ENCODE results near the gene RAD51D.
"Not testable (repeated sequence)": the region's sequence is repeated elsewhere in the genome, so short reads cannot be mapped to it uniquely, and the experiment has no call there.

Gene RAD51D

GRCh38 chr17:35073991-35074627 is 45.6 kb downstream of the RAD51D start:
- in situ Hi-C loops (cut with HindIII; ENCODE audit: low sequenced_read_pairs): no loop called here

GRCh38 chr17:35073183-35073790 is 46.4 kb downstream of the RAD51D start:
- in situ Hi-C loops (cut with HindIII; ENCODE audit: low sequenced_read_pairs): no loop called here

DNA sequence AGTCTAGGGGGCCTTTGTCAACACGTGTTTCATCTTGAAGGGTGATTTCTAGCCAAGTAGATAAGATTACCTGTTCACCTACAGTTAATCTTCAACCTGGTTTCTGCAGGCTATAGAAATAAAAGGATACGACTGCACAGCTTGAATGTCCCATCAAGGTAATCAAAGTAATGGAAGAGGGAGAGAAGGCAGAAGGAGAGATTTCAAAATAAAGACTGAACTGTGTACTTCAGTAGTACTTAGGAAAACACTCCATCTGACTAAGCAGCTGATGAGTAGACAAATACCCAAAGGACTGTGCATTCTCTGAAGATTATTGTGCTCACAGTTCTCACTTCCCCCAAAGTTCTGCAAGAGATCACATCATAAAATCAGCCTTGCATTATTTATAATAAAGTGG is 50.3 kb downstream of the RAD51D start:
- in situ Hi-C loops (cut with HindIII; ENCODE audit: low sequenced_read_pairs): no loop called here

DNA sequence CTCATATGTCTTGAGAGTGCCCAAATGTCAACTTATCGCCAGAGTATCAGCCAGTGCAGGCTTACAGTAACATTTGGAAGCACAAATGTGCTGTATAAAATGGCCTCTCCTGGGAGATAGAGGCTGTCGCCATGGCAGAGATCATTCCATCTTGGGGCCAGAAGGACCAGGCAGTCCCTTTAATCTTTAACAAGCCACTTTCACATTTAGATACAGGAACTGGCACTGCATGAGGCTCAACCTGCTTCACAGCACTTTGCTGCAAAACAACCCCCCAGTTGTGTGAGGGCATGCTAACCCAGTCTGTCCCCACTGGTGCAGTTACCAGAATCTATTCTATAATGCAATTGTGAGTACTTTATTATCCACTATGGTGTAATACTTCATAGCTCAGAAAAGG is 51.4 kb downstream of the RAD51D start:
- in situ Hi-C loops (cut with HindIII; ENCODE audit: low sequenced_read_pairs): no loop called here

DNA sequence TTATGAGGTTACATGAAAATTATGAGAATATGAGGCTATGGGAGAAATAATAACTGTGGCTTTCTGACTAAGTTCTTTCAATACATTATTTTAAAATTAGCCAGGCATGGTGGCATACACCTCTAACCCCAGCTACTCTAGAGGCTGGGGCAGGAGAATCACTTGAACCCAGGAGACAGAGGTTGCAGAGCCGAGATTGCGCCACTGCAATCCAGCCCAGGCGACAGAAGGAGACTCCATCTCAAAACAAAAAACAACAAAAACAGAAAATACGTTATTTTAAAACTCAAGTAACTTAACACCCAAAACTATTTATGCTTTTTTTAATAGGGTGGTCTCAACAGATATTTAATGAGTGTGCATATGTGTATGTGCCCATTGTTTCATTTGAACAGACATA is 53.8 kb downstream of the RAD51D start:
- in situ Hi-C loops (cut with HindIII; ENCODE audit: low sequenced_read_pairs): no loop called here

DNA sequence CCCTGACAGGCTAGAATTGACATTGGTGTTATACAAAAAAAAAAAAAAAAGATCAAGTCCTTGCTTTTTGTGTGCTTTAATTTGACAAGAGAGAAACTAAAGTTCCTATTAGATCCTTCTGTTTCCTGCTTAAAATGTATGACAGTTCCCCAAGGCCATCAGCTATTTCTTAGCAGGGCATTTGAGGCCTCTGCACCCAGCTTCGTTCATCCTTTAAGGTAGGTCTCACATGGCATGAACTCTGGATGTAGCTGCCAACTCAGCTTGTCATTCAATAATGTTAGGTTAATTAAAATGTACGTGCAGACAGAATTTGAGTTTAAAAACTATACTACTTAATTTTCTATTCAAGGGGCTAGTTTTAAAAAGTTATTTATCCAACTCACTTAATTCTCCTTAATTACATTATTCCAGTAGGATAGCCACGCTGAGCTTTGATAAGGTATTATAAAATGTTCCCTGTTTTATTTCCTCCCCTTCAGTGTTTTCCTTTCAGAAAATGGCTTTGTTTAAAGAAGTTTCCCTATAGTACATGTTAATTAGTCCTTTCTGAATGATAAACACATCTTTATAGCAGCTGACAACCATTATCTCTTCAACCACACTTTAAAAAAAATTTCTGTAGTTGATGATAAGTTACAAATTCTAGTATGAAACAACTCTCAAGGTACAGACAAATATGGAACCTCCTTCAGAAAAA is 55.0 kb downstream of the RAD51D start:
- in situ Hi-C loops (cut with HindIII; ENCODE audit: low sequenced_read_pairs): no loop called here

- in situ Hi-C loops (cut with HindIII; ENCODE audit: low sequenced_read_pairs): no loop called here
Measured at GRCh38 chr17:35063514-35064223, 56.0 kb downstream of the RAD51D start, which contains the start of gene RFFL. Gene RFFL, minus strand, starts transcription at chr17:35063707. Its CDS starts 37,154 bp downstream, at chr17:35026553.

- in situ Hi-C loops (cut with HindIII; ENCODE audit: low sequenced_read_pairs): no loop called here
Measured at GRCh38 chr17:35062308-35062707, 57.4 kb downstream of the RAD51D start.

GRCh38 chr17:35057332-35057915 is 62.2 kb downstream of the RAD51D start:
- in situ Hi-C loops (cut with HindIII; ENCODE audit: low sequenced_read_pairs): no loop called here

GRCh38 chr17:35056013-35056412 is 63.6 kb downstream of the RAD51D start:
- in situ Hi-C loops (cut with HindIII; ENCODE audit: low sequenced_read_pairs): no loop called here

GRCh38 chr17:35053204-35053603 is 66.5 kb downstream of the RAD51D start:
- in situ Hi-C loops (cut with HindIII; ENCODE audit: low sequenced_read_pairs): no loop called here

- in situ Hi-C loops (cut with HindIII; ENCODE audit: low sequenced_read_pairs): no loop called here
Measured at GRCh38 chr17:35052780-35053179, 66.9 kb downstream of the RAD51D start.

- in situ Hi-C loops (cut with HindIII; ENCODE audit: low sequenced_read_pairs): no loop called here
Measured at GRCh38 chr17:35052241-35052610, 67.4 kb downstream of the RAD51D start.

DNA sequence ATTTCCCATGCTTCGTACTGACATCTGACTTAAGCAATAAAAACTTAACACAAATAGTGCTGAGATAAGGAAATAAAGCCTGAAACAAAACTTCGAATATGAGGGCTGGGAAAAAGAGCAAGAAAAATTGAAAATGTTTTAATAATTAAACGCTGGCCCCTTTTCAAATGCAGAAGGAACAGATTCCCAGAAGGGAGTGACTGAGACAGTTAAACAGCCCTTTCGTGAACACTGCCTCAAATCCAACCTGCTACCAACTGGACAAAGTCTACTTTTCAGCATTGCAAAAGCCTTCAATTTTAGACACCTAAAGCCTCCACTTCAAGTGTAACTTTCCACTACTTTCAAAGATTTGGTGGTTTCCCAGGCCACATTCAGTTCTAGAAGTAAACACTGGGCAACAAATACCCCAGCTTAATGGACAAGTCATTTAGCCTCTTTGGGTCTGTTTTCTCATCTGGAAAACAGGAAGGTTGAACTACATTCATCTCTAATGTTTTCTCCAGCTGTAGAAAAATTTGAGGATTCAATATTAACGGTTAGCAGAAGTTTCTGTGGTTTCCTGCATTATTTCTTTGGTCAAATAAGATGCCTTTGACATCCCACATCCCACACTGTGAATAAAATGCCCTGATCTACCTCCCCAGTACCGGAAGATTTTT is 68.0 kb downstream of the RAD51D start:
- in situ Hi-C loops (cut with HindIII; ENCODE audit: low sequenced_read_pairs): no loop called here

DNA sequence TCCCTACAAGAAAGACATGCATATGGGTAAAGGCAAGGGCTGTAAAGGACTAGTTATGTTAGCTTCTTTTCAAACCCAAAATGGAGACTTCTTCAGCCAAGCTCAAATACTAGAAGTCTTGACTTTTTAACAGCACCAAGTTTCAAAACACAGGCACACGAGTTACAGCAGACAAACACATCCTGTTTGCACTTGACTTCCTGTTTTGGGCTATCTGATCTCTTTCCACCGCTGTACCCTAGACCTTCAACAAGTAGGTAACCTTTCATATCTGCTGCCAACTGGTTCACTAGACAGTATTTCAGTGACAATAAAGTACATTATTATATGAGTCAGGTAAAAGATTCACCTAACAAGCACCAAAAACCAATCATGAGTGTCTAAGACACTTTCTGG is 68.5 kb downstream of the RAD51D start:
- in situ Hi-C loops (cut with HindIII; ENCODE audit: low sequenced_read_pairs): no loop called here

DNA sequence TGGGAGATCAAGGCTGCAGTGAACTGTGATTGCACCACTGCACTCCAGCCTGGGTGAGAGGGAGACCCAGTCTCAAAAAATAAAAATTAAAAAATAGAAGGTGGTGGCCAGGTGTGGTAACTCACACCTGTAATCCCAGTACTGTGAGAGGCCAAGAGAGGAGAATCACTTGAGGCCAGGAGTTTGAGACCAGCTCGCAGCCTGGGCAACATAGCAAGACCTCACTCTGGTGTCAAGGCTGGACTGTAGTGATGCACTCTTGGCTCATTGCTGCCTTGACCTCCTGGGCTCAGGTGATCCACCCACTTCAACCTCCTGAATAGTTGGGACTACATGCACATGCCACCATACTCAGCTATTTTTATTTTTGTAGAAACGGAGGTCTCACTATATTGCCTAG is 69.5 kb downstream of the RAD51D start:
- in situ Hi-C loops (cut with HindIII; ENCODE audit: low sequenced_read_pairs): no loop called here

DNA sequence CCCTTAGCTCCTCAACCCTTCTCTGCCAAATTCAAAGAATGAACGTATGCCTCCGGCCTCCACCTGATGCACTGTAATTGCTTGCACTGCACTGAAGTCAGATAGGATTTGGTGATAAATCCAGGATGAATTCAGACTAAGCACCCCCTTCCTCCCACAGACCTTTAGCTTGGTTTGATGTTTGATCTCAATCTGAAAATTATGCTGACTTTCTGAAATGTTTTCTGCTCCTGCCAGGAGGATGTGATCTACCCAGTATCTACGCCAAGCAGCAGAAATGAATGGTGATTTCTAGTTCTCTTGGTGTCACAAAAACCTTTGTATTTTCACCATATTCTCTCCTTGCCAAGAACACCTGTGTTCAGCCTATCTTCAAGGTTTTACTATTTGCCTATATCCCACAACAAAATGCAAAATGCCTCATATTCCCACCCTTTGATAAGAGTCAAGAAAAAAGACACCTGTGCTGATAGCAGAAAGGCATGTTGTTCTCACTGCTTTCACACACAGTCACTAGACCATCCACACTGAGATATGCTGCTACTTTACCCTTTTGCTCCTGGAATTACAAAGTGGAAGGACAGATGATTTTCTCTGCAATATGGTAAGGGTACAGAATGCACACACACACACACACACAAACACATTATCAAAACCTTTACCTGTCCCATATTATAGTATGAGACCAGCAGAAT is 70.8 kb downstream of the RAD51D start:
- in situ Hi-C loops (cut with HindIII; ENCODE audit: low sequenced_read_pairs): no loop called here

DNA sequence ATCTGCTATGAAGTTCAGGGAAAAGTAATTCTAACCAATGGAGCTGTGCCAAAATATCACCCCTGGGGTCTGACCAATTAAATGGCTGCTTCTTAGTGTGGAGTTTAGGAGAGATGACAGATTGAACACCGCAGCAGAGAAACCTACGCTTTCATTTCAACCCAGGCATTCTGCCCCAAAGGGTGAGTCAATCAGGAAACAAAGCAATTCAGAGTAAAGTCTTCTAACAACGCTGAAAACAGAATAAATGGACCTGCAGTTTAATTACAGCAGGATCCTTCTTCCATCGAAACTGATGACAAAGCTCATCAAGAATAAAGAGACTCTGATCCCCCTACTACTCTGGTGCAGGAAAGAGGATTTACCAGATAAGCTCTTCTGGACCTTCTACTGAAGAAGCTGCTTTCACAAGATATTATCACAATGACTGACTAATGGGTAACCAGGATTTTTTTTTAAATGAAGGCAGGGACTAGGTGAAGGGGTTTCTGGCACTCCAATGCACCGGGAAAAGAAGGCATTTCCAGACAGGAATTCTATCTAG is 72.8 kb downstream of the RAD51D start:
- in situ Hi-C loops (cut with HindIII; ENCODE audit: low sequenced_read_pairs): no loop called here

DNA sequence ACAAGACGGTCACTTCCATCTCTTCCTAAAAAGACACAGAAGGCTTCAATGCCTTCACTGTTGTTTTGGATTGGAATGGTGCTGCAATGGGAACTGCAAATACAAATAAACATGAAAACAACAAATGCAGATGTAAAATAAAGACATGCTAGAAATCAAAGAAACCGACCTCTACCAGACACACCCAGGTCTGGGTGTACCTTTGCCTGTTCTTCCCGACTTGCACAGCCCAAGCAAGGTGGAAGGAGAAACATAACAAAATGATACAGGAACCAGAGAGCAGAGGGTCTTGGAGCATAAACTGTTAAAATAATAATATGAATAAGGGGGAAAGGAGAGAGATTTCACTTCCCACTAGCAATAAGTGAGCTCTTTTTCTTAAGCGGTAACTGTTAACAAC is 73.4 kb downstream of the RAD51D start:
- in situ Hi-C loops (cut with HindIII; ENCODE audit: low sequenced_read_pairs): no loop called here

DNA sequence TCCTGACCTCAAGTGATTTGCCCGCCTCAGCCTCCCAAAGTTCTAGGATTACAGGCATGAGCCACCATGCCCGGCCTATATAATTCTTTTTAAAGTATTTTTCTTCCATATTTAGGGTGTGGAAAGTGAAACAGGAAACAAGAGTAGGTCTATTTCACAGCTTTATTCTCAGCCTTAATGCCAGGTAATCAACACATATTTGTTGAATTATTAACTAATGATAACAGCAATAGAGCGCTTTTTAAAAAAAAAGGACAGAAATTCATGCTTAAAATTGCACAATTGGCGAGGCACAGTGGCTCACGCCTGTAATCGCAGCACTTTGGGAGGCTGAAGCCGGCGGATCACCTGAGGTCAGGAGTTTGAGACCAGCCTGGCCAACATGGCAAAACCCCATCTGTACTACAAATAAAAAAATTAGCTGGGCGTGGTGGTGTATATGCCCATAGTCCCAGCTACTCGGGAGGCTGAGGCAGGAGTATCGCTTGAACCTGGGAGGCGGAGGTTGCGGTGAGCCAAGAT is 74.1 kb downstream of the RAD51D start:
- in situ Hi-C loops (cut with HindIII; ENCODE audit: low sequenced_read_pairs): not testable (repeated sequence)

All from endothelial cell of hepatic sinusoid (primary cell).